CD4-positive, alpha-beta T cell treated with Interleukin-4 for 1 hour (primary cell): ENCODE measurements around the gene ZNF318.
"Not testable (repeated sequence)": the region's sequence is repeated elsewhere in the genome, so short reads cannot be mapped to it uniquely, and the experiment has no call there.

Experiments used
- DNase-seq, 2 donors: peaks; one replicate each; pipeline ENCODE4 v3.0.0-alpha.2; 2020 to 2022

Gene ZNF318

GRCh38 chr6:43369174-43370002 is at the start of gene ZNF318:
ZNF318 (minus strand) TSS chr6:43369647; CDS start chr6:43369365, 282 bp downstream.
- DNase-seq: peak; percentile 96

GRCh38 chr6:43416935-43417334 is 47.5 kb upstream of the ZNF318 start:
- no peak for DNase-seq

GRCh38 chr6:43415275-43415674 is 45.8 kb upstream of the ZNF318 start:
- not testable (repeated sequence) for DNase-seq

GRCh38 chr6:43413002-43413401 is 43.6 kb upstream of the ZNF318 start:
- DNase-seq: no peak

GRCh38 chr6:43412541-43412940 is 43.1 kb upstream of the ZNF318 start:
- no peak for DNase-seq

- not testable (repeated sequence) for DNase-seq
Measured at GRCh38 chr6:43410776-43411175, 41.3 kb upstream of the ZNF318 start.

GRCh38 chr6:43408259-43408658 is 38.8 kb upstream of the ZNF318 start:
- no peak for DNase-seq

- no peak for DNase-seq
Measured at GRCh38 chr6:43407296-43407695, 37.8 kb upstream of the ZNF318 start.

GRCh38 chr6:43405354-43405753 is 35.9 kb upstream of the ZNF318 start:
- DNase-seq: no peak

GRCh38 chr6:43402820-43403219 is 33.4 kb upstream of the ZNF318 start:
- DNase-seq: no peak

GRCh38 chr6:43401730-43402129 is 32.3 kb upstream of the ZNF318 start:
- DNase-seq: no peak

GRCh38 chr6:43399932-43400487 is 30.6 kb upstream of the ZNF318 start:
- no peak for DNase-seq

GRCh38 chr6:43396408-43397149 is 27.1 kb upstream of the ZNF318 start:
- no peak for DNase-seq

- no peak for DNase-seq
Measured at GRCh38 chr6:43395776-43396175, 26.3 kb upstream of the ZNF318 start.

GRCh38 chr6:43394982-43395381 is 25.5 kb upstream of the ZNF318 start:
- DNase-seq: no peak

- no peak for DNase-seq
Measured at GRCh38 chr6:43393602-43394001, 24.2 kb upstream of the ZNF318 start.

- not testable (repeated sequence) for DNase-seq
Measured at GRCh38 chr6:43393133-43393532, 23.7 kb upstream of the ZNF318 start.

GRCh38 chr6:43391440-43392031 is 22.1 kb upstream of the ZNF318 start:
- DNase-seq: peak; percentile 53 to 70

GRCh38 chr6:43390753-43391439 is 21.4 kb upstream of the ZNF318 start:
- not testable (repeated sequence) for DNase-seq

GRCh38 chr6:43389730-43390295 is 20.4 kb upstream of the ZNF318 start:
- no peak for DNase-seq

GRCh38 chr6:43386492-43386891 is 17.0 kb upstream of the ZNF318 start:
- peak in 1 of 2 donors; percentile 60 for DNase-seq

- DNase-seq: no peak
Measured at GRCh38 chr6:43383021-43383667, 13.7 kb upstream of the ZNF318 start.
